SU-DHL-6 (cell line): Measurements from ENCODE around the gene PCDHB4.

Experiments
- CTCF ChIP-seq: fragments of 200-600 bp; sonication (generic); IDR thresholded peaks from one replicate; pipeline ENCODE4 v1.5.1; 2017; ENCODE audit warnings: antibody characterized with exemption, mild to moderate bottlenecking, low read length, moderate library complexity; ENCODE audit not compliant: insufficient read depth, poor library complexity, severe bottlenecking
- EZH2phosphoT487 ChIP-seq: fragments of 200-600 bp; sonication (generic), shearing (Covaris generic); conservative IDR thresholded peaks from 2 replicates; pipeline ENCODE4 v1.6.1; 2018; ENCODE audit warnings: mild to moderate bottlenecking, antibody characterized with exemption, low read length, moderate library complexity, mixed read lengths

GRCh38 chr5:141095263-141095641 is 26.4 kb upstream of the PCDHB4 start:
- no peak for TF ChIP-seq CTCF
- TF ChIP-seq EZH2phosphoT487, result no peak
